Fibroblast of mammary gland (primary cell): Measurements from ENCODE around the gene PCDHGC5.

Source experiments
- DNase-seq: peaks from one replicate; pipeline ENCODE4 v3.0.0-alpha.2; 2010; ENCODE audit warnings: low read depth
- H3K4me3 ChIP-seq: 2 replicates; pipeline ENCODE4 v1.5.1; 2011; ENCODE audit warnings: low read depth, mild to moderate bottlenecking, low read length, moderate library complexity; ENCODE audit not compliant: control insufficient read depth
- TF ChIP-seq, protein P1 (sequence below): conservative IDR thresholded peaks from 2 replicates; pipeline ENCODE4 v1.5.1; 2011; ENCODE audit warnings: low read depth, low read length, inconsistent platforms; ENCODE audit not compliant: control insufficient read depth, insufficient read depth

Gene PCDHGC5

DNA sequence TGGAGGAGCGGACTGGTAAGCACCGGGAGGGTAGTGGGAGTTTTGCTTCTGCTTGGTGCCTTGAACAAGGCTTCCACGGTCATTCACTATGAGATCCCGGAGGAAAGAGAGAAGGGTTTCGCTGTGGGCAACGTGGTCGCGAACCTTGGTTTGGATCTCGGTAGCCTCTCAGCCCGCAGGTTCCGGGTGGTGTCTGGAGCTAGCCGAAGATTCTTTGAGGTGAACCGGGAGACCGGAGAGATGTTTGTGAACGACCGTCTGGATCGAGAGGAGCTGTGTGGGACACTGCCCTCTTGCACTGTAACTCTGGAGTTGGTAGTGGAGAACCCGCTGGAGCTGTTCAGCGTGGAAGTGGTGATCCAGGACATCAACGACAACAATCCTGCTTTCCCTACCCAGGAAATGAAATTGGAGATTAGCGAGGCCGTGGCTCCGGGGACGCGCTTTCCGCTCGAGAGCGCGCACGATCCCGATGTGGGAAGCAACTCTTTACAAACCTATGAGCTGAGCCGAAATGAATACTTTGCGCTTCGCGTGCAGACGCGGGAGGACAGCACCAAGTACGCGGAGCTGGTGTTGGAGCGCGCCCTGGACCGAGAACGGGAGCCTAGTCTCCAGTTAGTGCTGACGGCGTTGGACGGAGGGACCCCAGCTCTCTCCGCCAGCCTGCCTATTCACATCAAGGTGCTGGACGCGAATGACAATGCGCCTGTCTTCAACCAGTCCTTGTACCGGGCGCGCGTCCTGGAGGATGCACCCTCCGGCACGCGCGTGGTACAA, 12.6 kb upstream of the PCDHGC5 start:
- peak overlapping the region; percentile 93 for H3K4me3 ChIP-seq
- TF ChIP-seq, protein P1, sequence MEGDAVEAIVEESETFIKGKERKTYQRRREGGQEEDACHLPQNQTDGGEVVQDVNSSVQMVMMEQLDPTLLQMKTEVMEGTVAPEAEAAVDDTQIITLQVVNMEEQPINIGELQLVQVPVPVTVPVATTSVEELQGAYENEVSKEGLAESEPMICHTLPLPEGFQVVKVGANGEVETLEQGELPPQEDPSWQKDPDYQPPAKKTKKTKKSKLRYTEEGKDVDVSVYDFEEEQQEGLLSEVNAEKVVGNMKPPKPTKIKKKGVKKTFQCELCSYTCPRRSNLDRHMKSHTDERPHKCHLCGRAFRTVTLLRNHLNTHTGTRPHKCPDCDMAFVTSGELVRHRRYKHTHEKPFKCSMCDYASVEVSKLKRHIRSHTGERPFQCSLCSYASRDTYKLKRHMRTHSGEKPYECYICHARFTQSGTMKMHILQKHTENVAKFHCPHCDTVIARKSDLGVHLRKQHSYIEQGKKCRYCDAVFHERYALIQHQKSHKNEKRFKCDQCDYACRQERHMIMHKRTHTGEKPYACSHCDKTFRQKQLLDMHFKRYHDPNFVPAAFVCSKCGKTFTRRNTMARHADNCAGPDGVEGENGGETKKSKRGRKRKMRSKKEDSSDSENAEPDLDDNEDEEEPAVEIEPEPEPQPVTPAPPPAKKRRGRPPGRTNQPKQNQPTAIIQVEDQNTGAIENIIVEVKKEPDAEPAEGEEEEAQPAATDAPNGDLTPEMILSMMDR, result no peak
- peak; percentile 82 for DNase-seq

DNA sequence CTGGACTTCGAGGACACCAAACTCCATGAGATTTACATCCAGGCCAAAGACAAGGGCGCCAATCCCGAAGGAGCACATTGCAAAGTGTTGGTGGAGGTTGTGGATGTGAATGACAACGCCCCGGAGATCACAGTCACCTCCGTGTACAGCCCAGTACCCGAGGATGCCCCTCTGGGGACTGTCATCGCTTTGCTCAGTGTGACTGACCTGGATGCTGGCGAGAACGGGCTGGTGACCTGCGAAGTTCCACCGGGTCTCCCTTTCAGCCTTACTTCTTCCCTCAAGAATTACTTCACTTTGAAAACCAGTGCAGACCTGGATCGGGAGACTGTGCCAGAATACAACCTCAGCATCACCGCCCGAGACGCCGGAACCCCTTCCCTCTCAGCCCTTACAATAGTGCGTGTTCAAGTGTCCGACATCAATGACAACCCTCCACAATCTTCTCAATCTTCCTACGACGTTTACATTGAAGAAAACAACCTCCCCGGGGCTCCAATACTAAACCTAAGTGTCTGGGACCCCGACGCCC, 11.8 kb upstream of the PCDHGC5 start:
- no peak for DNase-seq
- H3K4me3 ChIP-seq, result peak overlapping the region; percentile 93
- TF ChIP-seq, protein P1, result no peak

DNA sequence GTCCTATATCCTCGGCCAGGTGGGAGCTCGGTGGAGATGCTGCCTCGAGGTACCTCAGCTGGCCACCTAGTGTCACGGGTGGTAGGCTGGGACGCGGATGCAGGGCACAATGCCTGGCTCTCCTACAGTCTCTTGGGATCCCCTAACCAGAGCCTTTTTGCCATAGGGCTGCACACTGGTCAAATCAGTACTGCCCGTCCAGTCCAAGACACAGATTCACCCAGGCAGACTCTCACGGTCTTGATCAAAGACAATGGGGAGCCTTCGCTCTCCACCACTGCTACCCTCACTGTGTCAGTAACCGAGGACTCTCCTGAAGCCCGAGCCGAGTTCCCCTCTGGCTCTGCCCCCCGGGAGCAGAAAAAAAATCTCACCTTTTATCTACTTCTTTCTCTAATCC, 11.1 kb upstream of the PCDHGC5 start:
- no peak for DNase-seq
- H3K4me3 ChIP-seq, result peak overlapping the region; percentile 93
- TF ChIP-seq, protein P1, result no peak

DNA sequence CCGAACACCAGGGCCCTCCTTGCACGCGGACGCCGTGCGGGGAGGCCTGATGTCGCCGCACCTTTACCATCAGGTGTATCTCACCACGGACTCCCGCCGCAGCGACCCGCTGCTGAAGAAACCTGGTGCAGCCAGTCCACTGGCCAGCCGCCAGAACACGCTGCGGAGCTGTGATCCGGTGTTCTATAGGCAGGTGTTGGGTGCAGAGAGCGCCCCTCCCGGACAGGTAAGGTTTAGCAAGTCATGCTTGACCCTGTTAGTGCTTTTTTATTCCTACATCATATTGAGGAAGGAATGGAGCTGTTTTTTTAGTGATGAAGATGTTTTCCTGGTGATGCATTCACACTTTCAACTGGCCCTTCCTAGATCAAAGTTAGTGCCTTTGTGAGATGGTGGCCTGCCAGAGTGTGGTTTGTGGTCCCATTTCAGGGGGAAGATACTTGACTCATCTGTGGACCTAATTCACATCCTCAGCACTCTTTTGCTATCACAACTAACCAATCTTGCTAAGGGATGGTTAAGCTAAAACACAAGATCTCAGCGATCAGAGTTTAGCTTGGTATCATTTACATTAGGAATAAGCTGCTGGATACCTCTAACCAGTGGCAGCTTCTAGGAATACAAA, 10.4 kb upstream of the PCDHGC5 start:
- H3K4me3 ChIP-seq, result peak overlapping the region; percentile 93
- TF ChIP-seq, protein P1, result peak; percentile 27
- peak; percentile 51 for DNase-seq

DNA sequence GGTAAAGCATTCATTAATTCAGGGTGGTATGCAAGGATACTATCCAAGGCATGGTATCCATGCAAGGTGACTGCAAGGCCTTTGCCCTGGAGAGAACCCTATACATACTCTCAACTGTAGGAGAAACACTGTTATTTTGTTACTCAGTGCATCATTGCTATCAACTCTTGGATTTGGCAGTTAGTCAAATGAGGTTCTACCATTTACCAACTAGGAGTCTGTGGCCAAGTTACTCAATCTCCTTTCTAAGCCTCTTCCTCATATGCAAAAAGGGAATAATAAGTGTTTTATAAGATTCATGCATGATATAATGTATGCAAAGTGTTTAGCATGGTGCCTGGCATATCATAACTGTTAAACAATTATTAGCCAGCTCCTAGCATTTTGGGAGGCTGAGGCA, 9.1 kb upstream of the PCDHGC5 start:
- peak; percentile 51 for DNase-seq
- TF ChIP-seq, protein P1, result no peak
- H3K4me3 ChIP-seq, result no peak overlapping the region

DNA sequence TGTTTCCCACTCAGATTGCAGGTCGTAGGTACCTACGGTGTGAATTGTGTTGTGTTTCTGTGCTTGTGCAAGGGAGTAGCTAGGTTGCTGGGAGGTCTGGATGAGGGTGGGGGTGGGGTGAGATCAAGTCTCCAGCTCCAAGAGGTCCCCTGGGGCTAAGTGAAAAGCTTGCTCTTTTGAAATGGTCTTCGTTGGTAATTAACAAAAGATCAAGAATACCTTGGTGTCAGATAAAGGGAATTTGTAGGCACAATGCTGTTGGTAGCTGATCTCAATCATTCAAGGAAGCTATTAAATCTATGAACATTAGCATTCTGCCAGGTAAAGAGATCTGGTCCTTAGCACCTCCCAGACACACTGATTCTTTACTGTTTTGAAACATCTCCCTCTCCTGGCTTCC, 5.0 kb upstream of the PCDHGC5 start:
- TF ChIP-seq, protein P1, result no peak
- H3K4me3 ChIP-seq, result no peak overlapping the region
- DNase-seq, result no peak
